ENCODE data around the gene CELSR1.

CELSR1 gene, protein sequence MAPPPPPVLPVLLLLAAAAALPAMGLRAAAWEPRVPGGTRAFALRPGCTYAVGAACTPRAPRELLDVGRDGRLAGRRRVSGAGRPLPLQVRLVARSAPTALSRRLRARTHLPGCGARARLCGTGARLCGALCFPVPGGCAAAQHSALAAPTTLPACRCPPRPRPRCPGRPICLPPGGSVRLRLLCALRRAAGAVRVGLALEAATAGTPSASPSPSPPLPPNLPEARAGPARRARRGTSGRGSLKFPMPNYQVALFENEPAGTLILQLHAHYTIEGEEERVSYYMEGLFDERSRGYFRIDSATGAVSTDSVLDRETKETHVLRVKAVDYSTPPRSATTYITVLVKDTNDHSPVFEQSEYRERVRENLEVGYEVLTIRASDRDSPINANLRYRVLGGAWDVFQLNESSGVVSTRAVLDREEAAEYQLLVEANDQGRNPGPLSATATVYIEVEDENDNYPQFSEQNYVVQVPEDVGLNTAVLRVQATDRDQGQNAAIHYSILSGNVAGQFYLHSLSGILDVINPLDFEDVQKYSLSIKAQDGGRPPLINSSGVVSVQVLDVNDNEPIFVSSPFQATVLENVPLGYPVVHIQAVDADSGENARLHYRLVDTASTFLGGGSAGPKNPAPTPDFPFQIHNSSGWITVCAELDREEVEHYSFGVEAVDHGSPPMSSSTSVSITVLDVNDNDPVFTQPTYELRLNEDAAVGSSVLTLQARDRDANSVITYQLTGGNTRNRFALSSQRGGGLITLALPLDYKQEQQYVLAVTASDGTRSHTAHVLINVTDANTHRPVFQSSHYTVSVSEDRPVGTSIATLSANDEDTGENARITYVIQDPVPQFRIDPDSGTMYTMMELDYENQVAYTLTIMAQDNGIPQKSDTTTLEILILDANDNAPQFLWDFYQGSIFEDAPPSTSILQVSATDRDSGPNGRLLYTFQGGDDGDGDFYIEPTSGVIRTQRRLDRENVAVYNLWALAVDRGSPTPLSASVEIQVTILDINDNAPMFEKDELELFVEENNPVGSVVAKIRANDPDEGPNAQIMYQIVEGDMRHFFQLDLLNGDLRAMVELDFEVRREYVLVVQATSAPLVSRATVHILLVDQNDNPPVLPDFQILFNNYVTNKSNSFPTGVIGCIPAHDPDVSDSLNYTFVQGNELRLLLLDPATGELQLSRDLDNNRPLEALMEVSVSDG (N-terminal part only)

DNA sequence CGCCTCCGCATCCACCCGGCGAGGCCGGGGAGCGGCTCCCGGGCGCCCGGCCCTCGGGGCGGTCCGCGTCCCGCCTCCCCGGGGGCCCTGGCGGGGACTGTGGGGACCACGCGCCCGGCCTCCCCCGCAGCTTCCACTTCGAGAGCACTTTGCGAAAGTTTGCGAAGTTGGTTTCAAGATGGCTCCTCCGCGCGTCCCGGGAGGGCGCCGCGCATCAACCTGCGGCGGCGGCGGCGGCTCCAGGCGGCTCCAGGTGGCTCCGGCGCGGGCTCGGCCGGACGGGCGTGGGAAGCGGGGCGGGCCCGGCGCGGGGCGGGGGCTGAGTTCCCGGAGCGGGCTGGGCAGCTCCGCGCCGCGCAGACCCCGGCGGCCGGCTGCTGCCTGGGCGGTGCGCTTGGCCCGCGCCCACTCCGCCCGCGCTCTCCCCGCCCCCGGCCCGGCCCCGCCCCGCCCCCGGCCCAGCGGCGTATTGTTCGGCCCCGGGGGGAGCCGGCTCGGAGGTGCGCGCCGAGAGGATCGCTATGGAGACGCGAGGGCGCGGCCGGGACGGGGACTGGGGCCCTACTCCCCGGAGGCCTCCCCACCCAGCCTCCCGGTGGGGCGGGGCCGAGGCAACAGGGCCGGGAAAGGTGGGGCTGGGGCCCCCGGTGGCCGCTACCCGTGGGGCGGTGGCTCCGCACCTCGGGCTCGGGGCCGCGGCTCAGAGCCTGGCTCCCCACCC lies at the start of gene CELSR1:
Gene CELSR1 (minus strand): TSS at position 396 of the 721 bp plus-strand sequence. CDS start 450 bp downstream, outside the sequence.
- peak; percentile 63 for DNase-seq

DNA sequence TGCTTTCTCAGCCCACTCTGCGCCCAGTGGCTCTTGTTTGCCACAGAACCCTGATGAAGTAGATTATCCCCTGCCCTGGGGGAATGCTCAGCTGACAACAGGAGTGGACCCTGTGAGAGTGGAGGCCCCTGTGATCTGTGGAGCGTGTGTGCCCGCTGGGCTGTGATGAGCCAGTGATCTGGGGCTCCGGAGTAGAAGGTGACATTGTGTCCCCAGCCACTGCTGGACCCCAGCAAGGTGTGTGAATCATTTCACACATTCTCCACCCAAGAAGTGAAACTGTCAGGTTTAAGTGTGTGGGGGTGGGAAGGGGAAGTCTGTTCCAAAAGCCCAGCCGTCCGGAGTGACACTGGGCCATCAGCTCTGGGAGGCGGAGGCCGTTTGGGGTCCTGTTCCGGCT lies 49.6 kb upstream of the CELSR1 start:
- no peak for DNase-seq

GRCh38 chr22:46586531-46587011 lies 49.2 kb upstream of the CELSR1 start:
- DNase-seq, result no peak

GRCh38 chr22:46586123-46586519 lies 48.7 kb upstream of the CELSR1 start:
- DNase-seq, result no peak

DNA sequence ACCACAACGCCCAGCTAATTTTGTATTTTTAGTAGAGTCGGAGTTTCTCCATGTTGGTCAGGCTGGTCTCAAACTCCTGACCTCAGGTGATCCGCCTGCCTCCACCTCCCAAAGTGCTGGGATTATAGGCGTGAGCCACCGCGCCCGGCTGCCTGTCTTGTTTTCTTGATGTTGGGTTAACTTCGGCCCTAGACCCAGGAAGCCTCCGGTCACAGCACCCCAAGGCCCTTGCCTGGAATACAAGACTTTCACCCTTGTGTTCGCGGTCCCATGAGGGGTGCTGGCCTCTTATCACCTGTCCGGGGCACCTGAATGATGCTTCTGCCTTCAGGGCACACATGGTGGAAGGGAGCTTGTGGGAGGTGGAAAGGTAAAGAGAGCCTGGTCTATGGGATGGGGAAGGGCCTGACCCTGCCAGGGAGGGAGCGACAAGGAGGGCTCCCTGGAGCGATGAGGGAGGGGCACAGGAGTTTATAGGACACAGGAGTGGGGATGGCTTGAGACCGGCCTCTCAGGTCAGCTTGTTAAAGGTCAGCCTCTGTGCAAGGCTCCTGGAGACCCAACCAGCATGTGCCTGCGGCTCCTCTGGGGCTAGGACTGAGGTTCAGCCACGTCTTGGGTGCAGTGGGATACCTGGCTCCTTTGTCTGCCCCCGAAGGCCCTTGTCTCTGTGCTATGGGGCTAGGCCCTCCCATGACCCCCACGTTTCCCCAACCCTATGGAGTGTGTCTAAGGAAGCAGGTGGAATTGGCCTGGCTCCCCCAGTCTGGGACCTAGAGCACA lies 48.1 kb upstream of the CELSR1 start:
- DNase-seq, result no peak

DNA sequence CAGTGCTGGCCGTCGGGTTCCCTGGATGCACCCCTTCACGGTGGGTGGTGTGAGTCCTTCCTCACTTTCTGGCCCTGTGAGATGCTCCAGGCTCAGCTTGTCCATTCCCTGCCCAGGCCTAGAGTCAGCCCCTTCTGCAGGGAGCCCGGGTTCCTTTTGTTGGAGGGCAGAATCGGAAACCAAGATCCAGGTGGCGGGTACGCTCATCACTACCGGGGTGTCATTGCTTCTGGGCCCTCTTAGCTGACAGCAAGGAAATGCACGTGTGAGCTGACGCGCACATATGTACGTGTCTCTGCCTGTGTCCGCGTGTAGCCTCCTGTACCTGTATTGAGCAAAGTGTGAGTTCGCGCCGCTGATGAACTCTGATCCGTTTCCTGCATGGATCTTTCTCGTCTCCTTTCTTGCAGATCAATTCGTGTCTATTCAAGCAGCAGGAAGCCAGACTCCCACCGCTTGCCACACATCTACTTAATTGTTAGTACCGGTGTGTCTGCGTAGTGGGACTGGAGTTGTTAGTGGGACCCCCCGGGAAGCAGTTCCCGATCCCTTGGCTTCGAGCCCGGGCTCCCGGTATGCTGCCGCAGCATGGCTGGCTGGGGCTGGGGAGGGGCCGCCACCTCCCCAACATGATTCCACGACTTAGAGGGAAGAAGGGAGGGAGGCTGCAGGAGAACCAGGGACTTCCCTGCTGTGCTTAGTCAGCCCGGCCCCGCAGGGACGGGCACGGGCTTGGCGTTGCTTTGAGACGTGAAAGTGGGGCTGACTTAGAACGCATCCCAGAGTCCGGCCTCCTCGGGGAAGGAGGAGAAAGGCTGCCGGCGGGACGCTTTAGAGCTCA lies 46.9 kb upstream of the CELSR1 start:
- DNase-seq, result no peak

GRCh38 chr22:46583571-46583970 lies 46.2 kb upstream of the CELSR1 start:
- no peak for DNase-seq

- DNase-seq, result no peak
These were observed 45.0 kb upstream of the CELSR1 start for GRCh38 chr22:46582281-46582933.

DNA sequence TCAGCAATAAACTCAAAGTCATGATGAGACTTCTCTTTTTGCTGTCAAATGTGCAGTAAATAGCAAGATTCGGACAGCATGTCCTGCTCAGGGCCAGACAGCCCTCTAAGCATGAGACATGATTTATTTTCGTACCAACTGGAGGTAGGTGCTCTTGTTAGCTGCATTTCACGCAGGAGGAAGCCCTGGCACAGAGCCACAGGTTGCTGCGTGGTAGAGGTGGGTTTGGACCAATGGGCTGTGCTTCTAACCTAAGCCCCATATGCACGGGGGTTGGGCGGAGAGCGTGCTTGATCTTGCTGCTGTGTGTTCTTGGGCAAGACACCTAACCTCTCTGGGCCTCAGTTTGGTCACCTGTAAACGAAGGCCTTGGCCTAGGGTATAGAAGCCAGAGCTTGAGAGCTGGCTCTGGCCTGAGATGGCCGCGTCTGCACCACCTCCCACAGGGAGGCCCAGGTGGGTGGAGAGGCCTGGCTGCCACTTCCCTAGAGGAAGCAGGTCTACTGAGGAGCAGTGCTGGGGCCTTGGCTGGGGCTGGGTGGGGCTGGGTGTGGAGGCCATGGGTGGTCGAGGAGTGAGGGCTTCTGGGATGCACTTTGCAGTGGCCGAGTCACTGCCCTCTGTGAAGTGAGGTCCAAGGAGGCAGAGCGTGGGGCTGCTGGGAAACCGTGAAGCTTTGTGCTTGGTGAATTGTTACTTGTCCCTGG lies 44.3 kb upstream of the CELSR1 start:
- DNase-seq, result no peak

GRCh38 chr22:46580940-46581537 lies 43.6 kb upstream of the CELSR1 start:
- no peak for DNase-seq

DNA sequence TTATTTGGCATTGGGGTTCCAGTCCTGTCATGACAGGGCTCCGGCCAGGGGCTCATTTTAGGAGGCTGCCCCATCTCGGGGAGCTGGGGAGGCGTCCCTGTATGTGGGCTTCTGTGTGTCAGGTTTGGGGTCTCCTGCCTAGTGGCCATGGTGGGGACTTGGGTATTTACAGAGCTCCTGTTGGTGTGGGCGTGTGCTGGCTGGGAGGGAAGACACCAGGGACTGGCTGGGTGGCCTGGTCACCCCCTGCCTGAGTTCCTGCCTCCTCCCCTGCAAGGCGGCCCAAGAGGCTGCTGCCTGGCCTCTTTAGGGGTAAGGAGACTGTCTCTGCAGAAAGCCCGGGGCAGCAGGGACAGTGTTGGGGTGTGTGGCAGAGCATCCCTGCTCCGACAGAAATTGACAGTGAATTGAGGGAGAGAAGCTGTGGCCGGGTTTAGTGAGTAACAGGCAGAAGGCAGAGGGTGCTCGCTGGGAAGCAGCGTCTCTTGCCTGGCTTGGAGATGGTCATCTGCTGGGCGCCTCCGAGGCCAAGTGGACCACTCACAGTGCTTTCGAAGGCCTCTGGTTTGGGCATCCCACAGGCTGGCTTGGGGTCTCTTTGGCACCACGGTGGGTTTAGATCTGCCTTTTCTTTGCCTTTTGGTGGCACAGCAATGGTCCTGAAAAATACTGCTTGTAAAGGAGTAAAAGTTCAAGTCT lies 42.5 kb upstream of the CELSR1 start:
- DNase-seq, result no peak

DNA sequence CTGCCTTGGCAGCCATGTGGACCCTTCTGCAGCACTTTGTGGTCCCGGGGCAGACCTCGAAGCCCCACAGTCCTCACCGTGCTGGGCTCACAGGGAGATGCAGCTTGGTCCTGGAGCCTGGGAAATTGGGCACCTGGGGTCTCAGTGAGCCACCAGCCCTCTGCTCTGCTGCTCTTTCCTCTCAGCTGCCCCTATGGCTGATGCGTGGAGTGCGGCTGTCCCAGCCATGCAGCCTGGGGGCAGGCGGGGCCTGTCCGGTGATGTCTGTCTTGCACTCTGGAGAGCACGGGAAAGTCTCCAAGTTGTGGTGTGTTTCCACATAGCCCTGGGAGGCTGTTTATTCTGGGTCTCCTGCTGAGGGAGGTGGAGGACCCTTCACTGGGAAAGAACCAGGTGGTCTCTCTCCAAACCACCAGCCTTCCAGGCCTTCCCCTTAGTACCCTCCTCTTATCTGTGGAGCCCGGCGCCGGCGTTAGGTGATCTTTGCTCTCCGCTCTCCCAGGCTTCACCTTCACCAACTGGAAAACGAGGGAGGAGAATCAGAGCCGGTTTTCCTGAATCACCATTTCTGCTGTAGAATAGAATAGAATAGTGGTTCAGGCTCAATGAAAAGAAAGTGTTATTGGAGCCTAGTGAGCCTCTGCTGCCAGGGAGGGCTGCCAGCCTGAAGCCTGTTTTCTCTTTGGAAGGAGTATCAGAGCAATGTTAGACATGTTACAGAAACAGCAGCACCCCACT lies 41.6 kb upstream of the CELSR1 start:
- DNase-seq, result no peak

GRCh38 chr22:46578251-46578823 lies 40.9 kb upstream of the CELSR1 start:
- no peak for DNase-seq

DNA sequence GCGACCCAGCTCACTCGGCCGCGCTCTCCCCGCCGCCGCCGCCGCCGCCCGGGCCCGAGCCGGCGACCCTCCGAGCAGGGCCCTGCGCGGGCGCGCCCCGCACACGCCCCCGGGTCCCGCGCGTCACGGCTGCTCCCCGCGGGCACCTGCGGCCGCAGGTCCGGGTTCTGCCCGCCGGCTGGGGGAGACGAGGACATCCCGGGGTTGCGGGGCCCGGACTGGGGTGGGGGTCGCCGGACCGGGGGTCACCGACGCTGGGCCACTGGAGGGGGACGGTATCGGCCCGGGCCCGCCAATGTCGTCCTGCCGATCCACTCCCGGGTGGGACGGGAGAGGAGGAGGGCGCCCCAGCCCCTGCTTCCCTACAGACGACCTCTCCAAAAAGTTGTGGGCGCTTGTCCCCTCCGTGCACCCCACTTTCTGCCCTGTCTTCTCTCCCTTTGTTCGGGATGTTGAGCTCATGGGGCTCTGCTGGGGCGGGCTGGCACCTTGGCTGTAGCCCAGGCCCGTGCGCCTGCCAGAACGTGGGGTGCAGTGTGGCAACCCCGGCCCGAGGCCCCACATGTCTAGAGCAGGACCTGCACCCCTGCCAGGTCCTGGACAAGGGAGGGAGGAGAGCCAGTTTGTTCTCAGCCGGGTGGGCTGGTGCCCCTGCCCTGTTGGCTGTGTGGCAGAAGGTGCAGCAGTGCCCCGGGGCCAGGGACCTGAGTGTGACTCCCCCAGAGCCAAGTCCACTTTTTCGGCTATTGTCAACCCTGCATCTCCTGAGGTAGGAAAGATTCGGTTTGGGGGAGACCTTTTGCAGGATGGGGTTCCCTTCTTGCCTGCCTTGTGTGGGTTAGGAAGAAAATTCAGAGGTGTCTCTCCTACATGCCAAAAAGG lies 40.2 kb upstream of the CELSR1 start:
- no peak for DNase-seq

DNA sequence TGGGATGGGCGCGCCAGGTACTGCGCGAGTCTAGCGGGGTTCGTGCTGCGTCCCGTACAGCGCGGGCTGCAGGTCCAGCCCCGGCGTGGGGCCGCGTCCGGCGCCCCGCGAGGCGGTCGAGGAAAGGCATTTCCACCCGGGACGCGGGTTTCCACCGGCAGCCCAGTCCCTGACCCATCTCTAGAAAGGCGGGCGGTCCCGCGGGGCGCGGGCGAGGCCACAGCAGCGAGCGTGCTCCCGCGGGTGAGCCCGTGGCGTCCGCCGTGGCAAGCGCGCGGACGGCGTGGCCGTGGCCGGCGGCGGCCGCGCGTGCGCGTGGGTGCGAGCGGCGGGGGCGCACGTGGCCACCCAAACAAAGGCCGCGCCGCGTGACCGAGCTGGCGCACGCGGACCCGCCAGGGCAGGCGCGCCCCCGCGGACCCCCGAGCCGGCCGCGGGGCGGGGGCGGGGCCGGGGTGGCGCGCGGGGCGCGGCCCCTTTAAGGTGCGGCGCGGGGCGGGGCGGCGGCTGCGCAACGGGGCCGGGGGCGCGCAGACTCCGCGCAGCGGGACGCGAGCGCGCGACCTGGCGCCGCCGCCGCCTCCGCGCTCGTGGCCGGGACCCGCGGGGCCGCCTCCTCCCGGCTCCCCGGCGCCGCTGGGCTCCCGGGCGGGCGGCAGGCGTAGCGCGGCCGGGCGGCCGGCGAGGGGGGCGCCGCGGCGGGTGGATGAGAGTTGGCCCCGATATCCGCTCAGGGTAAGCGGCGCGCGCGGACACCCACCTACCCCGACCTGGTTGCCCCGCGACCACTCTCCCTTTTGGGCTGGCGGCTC lies 39.3 kb upstream of the CELSR1 start:
- peak; percentile 49 for DNase-seq
